GM06990 (cell line): ENCODE measurements around the gene C4orf50.

Source experiments
- DNase-seq: peaks from one replicate; pipeline ENCODE4 v3.0.0-alpha.2; 2011; ENCODE audit not compliant: insufficient read length; ENCODE audit errors: extremely low read depth
- H3K27me3 ChIP-seq: replicated peaks from 2 replicates; pipeline ENCODE4 v1.6.0; 2011; ENCODE audit warnings: low read length; ENCODE audit not compliant: control insufficient read depth, insufficient read depth
- H3K36me3 ChIP-seq: 2 replicates; pipeline ENCODE4 v1.5.1; 2011; ENCODE audit warnings: low read length; ENCODE audit not compliant: control insufficient read depth, insufficient read depth
- H3K4me3 ChIP-seq: replicated peaks from 2 replicates; pipeline ENCODE4 v1.5.1; 2011; ENCODE audit warnings: low read depth, mild to moderate bottlenecking, control low read depth, low read length
- CTCF ChIP-seq: IDR thresholded peaks from 2 replicates; pipeline ENCODE4 v1.5.1; 2011; ENCODE audit warnings: low read length, control low read depth, mild to moderate bottlenecking, inconsistent platforms; ENCODE audit not compliant: insufficient read depth, poor library complexity, severe bottlenecking

The C4orf50 gene

GRCh38 chr4:5892323-5893003, 125.8 kb downstream of the C4orf50 start:
- H3K4me3 ChIP-seq = no peak overlapping the region
- H3K36me3 ChIP-seq = no peaks in the 10 kb centered on the region
- DNase-seq = no peak
- peaks cover 1% of the 10 kb centered on the region; the same call in 1 of the 2 replicates for H3K27me3 ChIP-seq
- TF ChIP-seq CTCF = no peak

GRCh38 chr4:5891563-5892322, 126.5 kb downstream of the C4orf50 start:
- Histone ChIP-seq H3K36me3 (no peaks in the 10 kb centered on the region), H3K27me3 (peaks cover 1% of the 10 kb centered on the region; the same call in 1 of the 2 replicates), H3K4me3 (no peak overlapping the region)
- no peak for DNase-seq
- TF ChIP-seq CTCF = no peak

GRCh38 chr4:5890063-5890727, 128.0 kb downstream of the C4orf50 start:
- TF ChIP-seq CTCF = no peak
- Histone ChIP-seq H3K36me3 (no peaks in the 10 kb centered on the region), H3K27me3 (peaks cover 2% of the 10 kb centered on the region), H3K4me3 (no peak overlapping the region)
- DNase-seq = no peak

- TF ChIP-seq CTCF = no peak
- Histone ChIP-seq H3K36me3 (no peaks in the 10 kb centered on the region), H3K27me3 (peaks cover 4% of the 10 kb centered on the region), H3K4me3 (no peak overlapping the region)
- no peak for DNase-seq
Measured at GRCh38 chr4:5889002-5889696, 129.1 kb downstream of the C4orf50 start.

- no peak for TF ChIP-seq CTCF
- Histone ChIP-seq H3K27me3 (peaks cover 2% of the 10 kb centered on the region), H3K36me3 (no peaks in the 10 kb centered on the region), H3K4me3 (no peak overlapping the region)
- no peak for DNase-seq
Measured at GRCh38 chr4:5888222-5889001, 129.8 kb downstream of the C4orf50 start.
